Stimulated activated CD4-positive, alpha-beta T cell treated with anti-CD3 and anti-CD28 coated beads, TNF-alpha, amount 100 ng/mL, for 1 hour (primary cell): ENCODE data around the gene APOC1.
A peak's percentile ranks its signal among the peaks of the same experiment; 100 is the strongest.
"Not testable (repeated sequence)": the region's sequence is repeated elsewhere in the genome, so short reads cannot be mapped to it uniquely, and the experiment has no call there.

Source experiments
- DNase-seq, 3 donors: peaks; one replicate each; pipeline ENCODE4 v3.0.0-alpha.2; 2020; ENCODE audit warnings: low read depth in 3 of 3, low spot score in 1 of 3

Gene APOC1

DNA sequence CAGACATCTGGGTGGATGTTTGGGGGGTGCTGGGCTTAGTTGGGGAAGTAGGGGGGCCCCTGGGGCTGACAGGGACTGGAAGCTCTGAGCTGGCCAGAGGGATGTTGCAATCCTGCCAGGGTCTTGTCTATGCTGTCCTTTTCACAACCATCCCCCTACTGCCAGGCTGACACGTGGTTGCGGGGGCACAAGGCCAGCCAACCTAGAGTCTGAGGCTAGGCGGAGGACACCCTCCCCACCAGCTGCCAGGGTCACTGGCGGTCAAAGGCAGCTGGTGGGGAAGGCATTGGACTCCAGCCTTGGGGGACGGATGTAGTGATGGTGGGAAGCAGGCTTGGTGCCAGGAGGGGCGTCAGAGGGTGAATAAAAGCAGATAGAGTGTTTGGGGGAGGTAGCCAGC, 1.6 kb upstream of the APOC1 start:
- no peak for DNase-seq

DNA sequence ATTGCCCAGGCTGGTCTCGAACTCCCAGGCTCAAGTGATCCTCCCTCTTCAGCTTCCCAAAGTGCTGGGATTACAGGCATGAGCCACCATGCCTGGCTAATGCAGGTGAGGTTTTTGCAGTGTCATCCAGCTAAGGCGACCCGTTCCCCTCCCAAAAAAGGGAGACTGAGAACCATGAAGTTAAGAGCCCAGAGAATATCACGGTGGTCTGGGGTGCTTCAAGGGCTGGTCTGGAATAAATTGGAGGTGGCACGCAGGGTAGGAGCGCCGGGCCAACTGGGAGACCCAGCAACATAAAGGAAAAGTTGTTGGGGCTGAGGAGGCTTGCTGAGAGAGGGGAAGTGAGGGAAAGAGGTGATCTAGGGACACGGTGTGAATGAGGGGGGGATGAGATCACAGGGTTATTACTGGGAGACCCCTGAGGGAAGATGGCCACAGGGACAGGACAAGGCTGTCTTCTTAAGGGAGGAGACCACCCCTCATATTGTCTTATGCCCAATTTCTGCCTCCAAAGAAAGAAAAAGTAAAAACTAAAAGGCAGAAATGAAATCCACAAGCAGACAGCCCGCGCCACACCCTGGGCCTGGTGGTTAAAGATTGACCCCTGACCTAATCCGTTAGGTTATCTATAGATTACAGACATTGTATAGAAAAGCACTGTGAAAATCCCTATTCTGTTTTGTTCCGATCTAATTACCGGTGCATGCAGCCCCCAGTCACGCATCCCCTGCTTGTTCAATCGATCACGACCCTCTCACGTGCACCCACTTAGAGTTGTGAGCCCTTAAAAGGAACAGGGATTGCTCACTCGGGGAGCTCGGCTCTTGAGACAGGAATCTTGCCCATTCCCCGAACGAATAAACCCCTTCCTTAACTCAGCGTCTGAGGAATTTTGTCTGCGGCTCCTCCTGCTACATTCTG, 636 bp upstream of the APOC1 start:
- DNase-seq, result not testable (repeated sequence)

DNA sequence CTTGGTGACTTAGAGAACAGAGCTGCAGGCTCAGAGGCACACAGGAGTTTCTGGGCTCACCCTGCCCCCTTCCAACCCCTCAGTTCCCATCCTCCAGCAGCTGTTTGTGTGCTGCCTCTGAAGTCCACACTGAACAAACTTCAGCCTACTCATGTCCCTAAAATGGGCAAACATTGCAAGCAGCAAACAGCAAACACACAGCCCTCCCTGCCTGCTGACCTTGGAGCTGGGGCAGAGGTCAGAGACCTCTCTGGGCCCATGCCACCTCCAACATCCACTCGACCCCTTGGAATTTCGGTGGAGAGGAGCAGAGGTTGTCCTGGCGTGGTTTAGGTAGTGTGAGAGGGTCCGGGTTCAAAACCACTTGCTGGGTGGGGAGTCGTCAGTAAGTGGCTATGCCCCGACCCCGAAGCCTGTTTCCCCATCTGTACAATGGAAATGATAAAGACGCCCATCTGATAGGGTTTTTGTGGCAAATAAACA, 9.9 kb downstream of the APOC1 start:
- DNase-seq, result no peak

DNA sequence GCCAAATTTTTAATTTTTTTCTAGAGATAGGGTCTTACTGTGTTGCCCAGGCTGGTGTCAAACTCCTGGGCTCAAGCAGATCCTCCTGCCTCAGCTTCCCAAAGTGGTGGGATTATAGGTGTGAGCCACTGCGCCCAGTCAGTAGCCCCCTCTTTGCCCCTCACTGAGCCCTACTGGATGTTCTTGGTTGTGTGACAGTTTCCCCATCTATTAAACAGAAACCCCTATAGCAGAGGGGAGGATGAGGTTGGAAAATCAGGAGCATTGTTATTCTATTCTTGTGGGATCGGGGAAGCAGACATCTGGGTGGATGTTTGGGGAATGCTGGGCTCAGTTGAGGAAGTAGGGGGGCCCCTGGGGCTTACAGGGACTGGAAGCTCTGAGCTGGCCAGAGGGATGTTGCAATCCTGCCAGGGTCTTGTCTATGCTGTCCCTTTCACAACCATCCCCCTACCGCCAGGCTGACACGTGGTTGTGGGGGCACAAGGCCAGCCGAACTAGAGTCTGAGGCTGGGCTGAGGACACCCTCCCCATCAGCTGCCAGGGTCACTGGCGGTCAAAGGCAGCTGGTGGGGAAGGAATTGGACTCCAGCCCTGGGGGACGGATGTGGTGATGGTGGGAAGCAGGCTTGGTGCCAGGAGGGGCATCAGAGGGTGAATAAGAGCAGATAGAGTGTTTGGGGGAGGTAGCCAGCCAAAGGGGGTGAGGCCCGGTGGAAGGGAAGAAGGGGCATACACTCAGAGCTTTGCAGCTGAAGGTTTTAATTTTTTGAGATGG, 10.9 kb downstream of the APOC1 start:
- no peak for DNase-seq

DNA sequence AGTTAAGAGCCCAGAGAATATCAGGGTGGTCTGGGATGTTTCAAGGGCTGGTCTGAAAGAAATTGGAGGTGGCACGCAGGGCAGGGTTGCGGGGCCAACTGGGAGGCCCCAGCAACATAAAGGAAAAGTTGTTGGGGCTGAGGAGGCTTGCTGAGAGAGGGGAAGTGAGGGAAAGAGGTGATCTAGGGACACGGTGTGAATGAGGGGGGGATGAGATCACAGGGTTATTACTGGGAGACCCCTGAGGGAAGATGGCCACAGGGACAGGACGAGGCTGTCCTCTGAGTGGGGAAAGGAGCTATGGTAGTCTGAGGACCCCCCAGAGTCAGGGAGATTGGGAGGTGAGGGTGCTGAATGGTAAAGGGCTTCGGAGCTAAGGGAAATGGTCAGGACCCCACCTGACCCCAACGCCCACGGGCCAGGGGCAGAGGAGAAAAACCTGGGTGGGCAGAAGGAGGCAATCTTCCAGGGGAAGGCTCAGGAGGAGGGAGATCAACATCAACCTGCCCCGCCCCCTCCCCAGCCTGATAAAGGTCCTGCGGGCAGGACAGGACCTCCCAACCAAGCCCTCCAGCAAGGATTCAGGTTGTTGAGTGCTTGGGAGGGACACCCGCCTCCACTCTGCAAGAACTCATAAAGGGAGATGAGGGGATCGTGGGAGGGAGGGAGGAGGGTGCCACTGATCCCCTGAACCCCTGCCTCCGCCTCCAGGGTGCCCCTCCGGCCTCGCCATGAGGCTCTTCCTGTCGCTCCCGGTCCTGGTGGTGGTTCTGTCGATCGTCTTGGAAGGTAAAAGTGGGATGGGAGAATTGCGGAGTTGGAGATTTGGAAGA, 12.1 kb downstream of the APOC1 start:
- DNase-seq, result not testable (repeated sequence)

DNA sequence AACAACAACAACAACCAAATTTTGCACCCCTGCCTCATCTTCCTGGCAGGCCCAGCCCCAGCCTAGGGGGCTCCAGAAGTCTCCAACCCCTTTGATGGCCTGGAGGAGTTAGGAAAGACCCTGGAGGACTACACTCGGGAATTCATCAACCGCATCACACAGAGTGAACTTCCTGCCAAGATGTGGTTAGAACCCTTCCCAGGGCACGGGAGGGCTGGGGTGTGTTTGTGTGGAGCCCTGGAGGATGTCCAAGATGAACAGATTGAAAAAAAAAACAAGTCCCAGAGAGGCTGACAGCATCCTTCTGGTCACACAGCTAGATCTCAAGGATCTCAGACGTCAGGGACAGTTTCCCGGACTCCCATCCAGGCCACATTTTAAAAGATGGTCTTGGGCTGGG, 13.3 kb downstream of the APOC1 start:
- no peak for DNase-seq

DNA sequence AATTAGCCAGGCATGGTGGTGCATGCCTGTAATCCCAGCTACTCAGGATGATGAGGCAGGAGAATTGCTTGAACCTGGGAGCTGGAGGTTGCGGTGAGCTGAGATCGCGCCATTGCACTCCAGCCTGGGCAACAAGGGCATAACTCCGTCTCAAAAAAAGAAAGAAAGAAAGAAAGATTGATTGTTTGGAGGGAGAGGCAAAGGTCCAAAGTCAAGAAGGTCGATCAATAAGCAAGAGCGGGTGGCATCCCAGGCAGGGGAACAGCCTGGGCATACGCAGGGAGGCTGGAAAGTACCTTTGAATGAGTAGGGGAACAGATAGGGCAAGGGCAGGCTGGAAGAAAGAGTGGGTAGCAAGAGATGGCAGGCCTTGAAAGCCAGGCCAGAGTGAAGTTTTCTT, 15.7 kb downstream of the APOC1 start:
- DNase-seq, result no peak

DNA sequence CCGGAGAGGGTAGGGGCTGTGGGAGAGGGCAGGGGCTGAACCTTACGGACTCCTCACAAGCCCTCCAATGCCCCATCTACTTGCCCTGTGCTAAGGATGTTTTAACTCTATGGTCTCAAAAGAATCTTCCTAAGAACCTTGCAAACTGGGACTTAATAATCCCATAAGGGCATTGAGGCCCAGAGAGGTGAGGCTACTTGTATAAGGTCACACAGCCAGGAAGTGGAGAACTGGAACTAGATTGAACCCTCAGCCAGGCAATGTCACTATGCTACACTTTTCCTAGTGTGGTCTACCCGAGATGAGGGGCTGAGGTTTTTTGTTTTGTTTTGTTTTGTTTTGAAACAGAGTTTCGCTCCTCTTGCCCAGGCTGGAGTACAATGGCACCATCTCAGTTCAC, 17.1 kb downstream of the APOC1 start:
- DNase-seq, result no peak

DNA sequence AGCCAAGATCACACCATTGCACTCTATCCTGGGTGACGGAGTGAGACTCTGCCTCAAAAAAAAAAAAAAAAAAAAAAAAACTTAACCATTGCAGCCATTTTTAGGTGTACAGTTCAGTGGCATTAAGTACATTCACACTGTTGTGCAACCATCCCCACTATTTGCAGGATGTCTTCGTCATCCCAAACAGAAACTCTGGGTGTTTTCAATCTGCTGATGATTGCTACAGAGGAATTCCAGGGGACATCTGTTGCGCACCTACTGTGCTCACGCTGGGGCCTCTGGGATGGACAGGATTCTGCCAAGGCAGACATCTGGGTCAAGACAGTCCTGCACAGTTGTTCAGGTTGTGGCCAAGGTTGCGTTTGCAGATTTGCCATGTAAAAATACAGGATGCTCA, 25.3 kb downstream of the APOC1 start:
- no peak for DNase-seq

DNA sequence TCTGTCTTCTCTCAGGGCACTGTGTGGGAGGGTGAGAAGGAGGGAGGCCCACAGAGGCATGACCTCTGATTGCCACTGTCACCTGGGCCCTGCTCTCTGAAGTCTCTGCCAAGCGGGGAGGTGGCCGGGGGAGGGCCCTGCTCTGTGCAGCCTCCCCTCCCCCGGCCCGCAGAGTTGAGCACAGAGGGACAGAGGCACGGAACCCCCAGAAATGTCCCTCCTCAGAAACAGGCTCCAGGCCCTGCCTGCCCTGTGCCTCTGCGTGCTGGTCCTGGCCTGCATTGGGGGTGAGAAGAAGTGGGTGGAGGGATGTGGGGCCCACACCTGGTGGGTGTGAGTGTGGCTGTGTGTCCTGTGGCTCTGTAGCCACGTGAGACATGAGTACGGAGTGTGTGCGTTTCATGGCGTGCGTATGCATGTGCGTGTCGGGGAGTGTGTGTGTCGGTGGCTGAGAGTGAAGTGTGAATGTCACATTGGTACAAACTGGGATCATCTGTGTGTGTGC, 27.7 kb downstream of the APOC1 start, which contains the start of gene APOC4:
TSS of gene APOC4 (plus strand) at position 171 of the 505 bp plus-strand sequence. CDS start at position 212, 41 bp downstream.
- no peak for DNase-seq

DNA sequence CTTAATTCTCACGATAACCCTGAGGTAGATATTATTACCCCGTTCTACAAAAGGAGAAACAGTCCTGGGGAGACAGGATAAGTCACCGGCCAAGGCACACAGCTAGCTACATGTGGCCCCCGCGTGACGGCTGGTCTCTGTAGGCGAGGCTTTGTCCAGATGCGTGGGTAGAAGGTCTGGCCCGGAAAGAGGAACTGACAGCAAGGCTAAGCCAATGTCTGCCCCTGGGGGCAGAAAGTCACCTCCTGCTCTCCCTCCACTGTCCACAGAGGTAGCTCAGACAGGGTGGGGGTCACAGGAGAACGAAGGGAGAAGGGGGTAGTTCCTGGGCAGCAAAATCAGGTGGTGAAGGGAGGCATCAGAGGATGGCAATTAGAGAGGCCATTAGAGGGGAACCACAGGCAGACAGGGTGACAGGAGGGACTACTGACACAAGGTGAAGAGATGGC, 29.4 kb downstream of the APOC1 start:
- no peak for DNase-seq

DNA sequence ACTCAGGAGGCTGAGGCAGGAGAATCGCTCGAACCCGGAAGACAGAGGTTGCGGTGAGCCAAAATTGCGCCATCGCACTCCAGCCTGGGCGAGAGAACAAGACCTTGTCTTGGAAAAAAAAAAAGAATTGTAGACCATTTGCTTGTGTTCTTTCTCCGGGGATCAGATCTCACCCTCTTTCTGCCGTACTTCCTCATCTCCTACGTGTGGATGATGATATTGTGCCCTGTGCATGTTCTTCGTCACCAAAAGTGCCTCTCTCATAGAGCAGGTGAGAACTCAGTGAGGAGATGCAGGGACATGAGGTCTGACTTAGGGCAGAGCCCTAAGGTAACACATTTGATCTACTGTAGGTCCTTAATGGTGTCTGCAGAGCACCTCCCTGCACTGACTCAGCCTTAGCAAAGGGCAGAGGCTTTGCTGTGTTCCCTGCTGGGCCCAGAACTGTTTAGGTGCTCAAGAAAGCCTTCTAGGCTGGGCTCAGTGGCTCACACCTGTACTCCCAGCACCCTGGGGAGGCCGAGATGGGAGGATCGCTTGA, 32.7 kb downstream of the APOC1 start:
- DNase-seq, result no peak

DNA sequence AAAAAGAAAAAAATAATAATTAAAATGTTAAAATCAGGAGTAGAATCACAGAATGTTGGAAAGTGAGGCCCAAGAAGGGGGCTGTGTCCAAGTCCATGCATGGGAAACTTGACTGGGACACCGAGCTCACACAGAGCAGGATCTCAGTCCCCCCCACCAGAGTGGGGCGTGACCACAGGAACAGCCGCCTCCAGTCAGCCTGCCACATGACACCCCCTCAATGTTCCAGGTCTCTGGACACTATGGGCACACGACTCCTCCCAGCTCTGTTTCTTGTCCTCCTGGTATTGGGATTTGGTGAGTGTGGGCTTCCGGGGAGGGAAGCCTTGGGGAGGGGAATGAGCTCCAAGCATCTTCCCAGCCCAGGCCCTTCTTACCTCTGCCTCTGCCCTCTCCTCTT, 33.8 kb downstream of the APOC1 start:
- DNase-seq, result no peak

DNA sequence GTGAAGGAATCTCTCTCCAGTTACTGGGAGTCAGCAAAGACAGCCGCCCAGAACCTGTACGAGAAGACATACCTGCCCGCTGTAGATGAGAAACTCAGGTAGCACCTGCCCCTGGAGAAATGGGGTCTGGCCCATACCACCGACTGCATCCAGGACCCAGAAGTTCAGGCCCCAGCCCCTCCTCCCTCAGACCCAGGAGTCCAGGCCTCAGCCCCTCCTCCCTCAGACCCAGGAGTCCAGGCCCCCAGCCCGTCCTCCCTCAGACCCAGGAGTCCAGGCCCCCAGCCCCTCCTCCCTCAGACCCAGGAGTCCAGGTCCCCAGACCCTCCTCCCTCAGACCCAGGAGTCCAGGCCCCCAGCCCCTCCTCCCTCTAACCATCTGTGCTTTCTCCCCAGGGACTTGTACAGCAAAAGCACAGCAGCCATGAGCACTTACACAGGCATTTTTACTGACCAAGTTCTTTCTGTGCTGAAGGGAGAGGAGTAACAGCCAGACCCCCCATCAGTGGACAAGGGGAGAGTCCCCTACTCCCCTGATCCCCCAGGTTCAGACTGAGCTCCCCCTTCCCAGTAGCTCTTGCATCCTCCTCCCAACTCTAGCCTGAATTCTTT, 34.5 kb downstream of the APOC1 start:
- no peak for DNase-seq

DNA sequence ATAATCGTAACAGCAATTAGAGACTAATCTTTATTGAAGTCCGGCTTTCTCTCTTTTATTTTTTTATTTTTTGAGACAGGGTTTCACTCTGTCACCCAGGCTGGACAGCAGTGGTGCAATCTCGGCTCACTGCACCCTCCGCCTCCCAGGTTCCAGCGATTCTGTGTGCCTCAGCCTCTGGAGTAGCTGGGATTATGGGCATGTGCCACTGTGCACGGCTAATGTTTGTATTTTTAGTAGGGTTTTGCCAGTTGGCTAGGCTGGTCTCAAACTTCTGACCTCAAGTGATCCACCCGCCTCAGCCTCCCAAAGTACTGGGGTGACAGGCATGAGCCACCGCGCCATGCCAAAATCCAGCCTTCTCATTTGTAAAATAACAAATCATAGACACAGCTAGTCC, 35.1 kb downstream of the APOC1 start:
- no peak for DNase-seq

DNA sequence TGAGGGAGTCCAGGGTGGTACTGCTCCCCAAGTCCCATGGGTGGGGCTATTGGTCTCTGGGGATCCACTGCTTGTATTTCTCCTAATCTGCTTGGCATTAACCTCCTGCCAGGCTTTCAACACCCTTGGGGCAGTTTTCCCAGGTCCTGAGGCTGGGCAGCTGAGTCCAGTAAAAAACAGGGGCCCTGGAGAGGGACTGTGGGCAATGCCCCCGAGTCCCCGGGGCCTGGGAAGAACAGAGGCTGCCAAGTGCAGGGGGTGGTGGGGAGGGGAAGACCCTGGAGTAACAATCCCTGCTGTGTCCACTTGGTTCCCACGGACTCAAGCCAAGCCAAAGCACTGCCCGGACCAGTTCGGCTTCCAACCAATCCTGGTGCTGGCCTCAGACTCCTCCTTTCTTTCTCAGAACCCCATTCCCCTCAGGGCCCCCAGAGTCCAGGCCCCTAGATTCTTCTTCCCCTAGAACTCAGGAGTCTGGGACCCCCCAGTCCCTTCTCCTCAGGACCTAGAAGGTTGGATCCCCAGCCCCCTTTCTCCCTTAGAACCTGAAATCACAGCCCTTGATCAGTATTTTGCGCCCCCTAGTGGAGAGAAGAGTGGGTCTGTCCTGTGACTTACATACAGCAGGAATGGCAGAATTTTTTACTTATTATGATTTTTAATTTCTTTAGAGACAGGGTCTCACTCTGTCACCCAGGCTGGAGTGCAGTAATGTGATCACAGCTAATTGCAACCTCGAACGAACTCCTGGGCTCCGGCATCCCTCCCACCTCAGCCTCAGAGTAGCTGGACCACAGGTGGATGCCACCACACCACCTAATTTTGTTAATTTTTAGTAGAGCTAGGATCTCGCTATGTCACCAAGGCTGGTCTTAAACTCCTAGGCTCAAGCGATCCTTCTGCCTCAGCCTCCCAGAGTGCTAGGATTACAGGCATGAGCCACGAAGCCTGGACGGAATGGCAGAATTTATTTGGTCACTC, 37.1 kb downstream of the APOC1 start:
- DNase-seq, result peak in 2 of 3 donors; percentile 39 to 40

DNA sequence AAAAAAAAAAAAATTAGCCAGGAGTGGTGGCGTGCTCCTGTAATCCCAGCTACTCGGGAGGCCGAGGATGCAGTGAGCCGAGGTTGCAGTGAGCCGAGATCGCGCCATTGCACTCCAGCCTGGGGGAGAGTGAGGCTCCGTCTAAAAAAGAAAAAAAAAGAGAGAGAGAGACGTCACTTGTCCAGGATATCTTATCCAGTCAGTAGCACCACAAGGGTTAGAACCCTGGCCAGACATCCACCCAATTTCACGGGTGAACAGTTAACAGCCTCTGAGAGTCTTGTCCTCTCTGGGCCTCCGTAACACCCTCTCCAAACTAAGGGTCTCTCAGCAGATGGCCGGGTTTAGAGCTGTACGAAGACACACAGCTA, 39.9 kb downstream of the APOC1 start:
- DNase-seq, result no peak

DNA sequence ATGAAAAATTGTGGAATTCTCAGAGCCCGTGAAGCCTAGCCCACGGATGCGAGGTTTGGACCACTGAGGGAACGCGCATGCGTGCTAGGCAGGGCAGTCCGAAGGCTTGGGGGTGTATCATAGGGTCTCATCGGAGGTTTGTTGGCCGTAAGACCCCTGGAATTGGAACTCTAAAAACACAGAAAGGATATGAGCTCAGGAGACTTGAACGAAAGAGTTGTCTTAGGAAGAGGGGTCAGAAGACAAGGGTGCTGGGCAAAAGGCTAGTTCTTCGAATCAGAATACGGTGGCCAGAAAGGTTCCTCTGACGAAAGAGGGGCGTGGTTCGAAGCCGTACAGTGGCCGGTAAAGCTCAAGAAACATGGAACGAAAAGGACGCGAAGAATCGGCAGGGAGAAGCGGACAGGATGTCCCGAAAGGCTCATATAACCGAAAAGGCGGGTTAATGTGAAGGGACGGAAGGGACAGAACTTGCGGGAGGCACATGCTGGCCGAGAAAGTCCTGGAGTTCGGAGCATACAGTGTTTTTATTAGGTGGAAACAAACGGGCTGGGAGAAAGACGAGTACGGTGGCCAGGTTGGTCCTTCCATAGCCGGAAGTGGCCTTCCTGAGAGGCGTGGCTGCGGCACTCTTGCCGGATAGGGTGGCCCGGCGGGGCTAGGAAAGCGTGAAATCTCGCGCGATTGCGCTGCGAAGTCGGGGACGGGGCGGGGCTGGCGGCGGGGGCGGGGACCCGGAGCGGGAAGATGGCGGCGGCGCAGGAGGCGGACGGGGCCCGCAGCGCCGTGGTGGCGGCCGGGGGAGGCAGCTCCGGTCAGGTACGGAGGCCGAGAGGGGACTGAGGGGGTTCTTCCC, 40.5 kb downstream of the APOC1 start, which contains the start of gene CLPTM1:
TSS of gene CLPTM1 (plus strand) at position 732 of the 856 bp plus-strand sequence. CDS start at position 748, 16 bp downstream.
- DNase-seq, result peak; percentile 92 to 96 (median 93)
